Measurements from ENCODE around the gene TENM3.
"Not testable (repeated sequence)": the region's sequence is repeated elsewhere in the genome, so short reads cannot be mapped to it uniquely, and the experiment has no call there.

TENM3 gene

DNA sequence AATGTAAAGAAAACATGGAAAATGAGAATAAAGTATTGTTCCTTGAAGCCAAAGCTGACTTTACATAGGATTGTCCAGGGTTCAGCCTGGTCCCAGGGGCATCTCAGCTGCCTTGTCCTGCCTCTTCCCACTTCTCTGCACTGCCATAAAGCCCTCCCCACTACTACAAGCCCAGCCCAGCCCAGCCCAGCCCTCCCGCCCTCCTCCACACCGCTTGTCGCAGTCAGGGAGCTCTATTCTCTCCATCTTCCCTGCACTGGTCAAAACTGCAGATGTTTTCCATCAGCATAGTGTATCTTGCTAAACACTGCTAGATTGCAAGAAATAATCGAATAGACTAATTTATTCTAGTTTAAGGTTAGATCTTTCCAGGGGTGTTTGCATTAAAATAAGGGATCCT lies 100.3 kb downstream of the TENM3 start:
- no peak for DNase-seq

DNA sequence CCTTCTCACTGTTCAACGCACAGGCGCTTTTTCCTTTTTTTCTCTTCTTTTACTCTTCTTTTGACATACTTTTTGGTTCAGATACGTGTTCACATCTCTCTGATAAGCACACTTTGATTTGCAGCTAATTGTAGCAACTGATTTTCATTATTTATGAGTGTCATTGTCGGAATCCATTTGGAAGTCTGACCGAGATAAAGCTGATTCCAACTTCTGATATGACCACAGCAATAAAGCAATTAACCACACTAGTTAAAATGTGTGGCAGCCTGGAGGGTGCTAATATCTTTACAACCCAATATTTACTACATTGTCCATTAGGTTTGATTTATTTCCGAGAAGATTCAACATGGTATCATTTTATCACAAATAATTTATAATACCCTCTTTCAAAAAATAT lies 101.8 kb downstream of the TENM3 start:
- DNase-seq = no peak

DNA sequence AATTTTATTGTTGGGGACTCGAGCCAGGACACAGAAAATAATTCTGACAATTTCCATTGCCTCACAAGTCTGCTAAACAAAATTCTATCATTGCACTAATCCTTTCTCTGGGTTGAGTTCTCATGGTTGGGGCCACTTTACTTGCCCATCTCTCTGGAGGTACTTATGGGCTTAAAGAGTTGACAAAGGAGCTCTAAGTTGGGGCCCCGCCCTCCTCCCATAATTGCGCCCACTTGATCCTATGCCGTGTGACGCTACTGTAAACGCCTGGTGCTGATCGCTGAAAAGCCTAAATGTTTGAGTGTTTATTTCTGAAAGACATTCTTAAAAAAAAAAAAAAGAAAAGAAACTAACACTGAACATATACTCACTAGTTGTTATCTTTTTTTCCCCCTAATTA lies 103.0 kb downstream of the TENM3 start:
- no peak for DNase-seq

DNA sequence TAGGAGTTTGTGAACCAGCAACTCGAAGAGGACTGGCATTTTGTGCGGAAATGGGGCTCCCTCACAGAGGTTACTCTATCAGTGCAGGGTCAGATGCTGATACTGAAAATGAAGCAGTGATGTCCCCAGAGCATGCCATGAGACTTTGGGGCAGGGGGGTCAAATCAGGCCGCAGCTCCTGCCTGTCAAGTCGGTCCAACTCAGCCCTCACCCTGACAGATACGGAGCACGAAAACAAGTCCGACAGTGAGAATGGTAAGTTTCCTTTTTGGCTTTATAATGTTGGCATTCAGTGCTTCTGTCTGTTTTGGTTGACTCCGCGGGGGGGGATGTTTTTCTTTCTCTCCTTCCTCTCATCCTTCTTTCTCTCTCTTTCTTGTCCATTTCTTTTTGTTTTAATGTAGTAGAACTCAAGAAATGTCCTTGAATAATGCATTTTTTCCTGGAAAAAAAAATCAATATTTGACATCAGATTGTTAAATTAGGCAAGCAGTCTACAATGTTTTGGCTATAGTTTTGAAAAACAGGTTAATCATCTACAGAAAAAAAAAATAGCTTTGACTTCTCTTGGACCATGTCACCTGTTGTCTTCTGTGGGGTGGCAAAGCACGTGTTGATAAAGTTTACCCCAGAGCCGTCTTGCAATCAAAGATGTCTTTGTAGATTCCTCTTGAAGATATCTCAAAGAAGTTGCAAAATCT lies 103.6 kb downstream of the TENM3 start:
- DNase-seq = no peak

DNA sequence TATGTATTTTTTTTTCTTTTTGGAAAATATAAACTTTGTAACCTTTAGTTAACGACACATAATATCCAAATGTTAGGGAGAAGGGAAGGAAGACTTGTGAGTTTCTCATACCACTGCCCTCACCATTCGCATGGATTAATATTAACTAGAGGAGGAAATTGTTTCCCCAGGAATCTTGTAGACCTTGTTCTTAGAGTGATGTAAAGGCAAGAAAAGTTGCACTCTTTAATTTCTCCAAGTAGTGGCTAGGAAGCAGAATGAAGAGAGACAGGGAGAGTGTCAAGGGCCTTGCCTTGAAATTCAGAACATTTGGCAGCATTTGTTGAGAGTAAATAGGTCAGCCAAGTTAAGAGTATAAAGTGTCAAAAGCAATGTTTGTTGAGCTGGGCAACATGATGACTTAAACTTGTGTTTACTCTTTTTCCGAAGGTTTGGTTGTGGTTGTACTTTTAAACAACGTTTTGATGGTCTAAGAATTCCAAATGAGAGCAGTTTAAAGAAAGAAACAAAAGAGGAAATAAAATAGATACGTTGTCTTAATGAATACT lies 105.7 kb downstream of the TENM3 start:
- DNase-seq = no peak

DNA sequence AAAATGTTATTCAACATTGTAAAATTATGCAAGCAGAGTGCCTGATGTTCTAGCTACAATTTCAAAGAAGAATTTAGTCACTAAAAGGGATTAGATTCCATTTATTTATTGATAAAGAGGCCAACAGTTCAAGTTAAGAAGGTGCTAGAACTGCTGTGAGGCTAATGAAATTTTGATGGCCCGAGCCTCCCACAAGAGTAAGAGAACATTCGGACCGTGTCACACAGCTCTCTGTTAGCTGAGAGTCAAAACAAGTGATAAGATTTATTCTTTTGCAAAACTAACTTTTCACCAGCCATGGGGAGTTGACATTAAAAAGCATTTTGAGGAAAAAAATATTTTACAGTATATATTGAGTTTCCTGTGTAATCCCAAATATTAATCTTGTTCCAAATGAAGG lies 106.8 kb downstream of the TENM3 start:
- DNase-seq = no peak

DNA sequence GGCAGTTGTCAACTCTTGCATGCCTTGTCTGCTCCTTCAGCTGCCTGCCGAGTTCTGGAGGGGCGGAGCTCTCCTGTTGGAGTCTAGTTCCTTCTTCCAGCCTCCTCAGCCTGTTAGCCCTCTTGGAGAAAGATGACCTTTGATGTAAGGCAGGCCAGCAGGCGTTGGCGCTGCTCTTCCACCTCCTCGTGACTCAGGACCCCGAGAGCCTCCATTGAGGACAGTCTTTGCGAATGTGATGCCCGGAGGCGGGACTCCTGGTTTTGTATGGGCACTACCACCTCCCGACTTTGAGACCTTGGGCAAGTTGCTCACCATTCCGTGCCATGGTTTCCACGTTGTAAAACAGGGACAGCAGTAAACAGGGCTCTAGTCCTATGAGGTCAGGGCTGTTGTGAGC lies 108.3 kb downstream of the TENM3 start:
- DNase-seq = no peak

DNA sequence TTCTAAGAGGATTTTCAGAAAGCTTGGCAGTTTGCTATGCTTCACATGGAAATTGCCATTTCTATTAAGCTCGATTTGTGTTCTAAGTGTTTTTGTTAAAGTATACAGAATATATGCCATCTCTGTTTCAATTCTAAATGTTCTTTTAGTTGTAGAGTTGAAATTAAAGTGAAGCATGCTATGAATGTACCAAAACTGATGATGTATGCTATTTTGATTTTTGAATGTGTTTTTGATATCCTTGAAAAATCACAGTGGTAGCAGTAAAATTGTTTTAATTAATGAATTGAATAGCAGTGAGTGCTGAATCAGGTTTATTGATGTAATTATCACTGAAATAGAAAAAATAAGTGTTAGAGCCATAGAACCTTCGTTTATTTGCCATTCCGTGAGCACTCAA lies 110.9 kb downstream of the TENM3 start:
- DNase-seq = no peak

DNA sequence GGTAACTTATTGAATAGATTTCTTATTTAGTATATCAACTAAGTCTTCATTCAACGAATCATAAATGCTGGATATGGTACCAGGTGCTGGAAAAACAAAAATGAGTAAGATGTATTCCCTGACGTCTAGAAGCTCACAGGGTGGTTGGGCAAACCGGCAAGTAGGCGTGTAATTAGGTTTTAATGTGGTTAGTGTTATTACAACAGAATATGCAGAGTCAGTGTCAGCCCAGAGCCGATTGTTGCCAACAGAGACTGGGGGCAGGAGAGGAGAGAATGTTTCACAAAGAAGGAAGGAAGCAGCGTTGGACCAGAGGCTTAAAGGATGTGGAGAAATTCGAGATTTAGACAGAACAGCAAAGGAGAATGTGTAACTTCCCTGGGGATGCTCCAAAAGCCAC lies 111.7 kb downstream of the TENM3 start:
- peak; percentile 49 for DNase-seq

DNA sequence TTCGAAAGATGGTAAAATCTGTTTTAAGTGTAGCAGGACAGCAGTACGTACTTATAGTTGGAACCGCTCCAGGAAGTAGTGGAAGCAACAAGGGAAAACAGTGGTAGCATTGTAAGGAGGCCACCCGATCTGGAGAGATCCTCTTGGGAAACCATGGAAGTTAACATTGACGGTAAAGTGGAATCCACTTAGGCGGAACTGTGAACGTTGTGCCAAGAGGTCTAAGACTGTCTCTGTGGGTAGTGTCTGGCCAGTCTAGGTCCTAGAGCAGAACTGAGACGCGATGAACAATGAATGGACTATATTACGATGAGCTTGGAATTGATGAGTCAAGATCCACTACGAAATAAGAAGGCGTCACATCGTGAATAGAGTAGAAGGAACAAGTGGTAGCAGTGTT lies 124.0 kb downstream of the TENM3 start:
- DNase-seq = no peak

DNA sequence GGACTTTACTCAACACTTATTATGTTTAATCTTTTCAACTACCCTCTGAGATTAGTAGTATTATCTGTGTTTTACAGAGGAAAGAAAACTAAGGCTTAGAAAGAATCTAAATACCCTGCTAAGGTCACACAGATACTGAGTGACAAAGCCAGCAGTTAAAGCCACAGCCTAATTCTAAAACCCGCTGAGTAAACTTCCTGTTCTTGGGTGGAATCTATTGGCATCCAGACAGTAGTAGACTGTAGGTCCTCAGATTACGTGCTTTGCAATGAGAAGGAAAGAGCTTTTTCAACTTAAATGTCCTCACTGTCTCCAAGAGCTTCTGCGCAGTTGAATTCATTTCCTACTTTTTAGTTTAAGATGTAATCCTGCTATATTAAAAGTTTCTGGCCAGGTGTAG lies 126.0 kb downstream of the TENM3 start:
- peak; percentile 37 for DNase-seq

DNA sequence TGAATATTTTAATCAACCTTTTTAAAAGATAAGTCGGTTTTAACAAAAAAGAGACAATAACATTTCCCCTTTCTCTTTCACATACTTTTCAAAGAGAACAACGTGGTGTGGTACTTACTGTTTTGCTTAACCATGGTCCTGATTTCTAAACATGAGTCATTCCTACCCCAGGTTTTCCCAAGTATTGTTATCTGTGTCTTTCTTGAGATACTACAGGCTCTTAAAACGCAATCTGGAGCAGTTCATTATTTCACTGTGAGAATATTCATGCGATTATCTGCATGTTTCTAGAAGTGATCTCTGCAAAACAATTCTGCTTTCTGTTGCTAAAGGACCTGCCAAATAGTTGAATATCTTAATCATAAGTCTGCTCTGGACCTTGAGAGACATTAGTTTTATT lies 127.3 kb downstream of the TENM3 start:
- no peak for DNase-seq

DNA sequence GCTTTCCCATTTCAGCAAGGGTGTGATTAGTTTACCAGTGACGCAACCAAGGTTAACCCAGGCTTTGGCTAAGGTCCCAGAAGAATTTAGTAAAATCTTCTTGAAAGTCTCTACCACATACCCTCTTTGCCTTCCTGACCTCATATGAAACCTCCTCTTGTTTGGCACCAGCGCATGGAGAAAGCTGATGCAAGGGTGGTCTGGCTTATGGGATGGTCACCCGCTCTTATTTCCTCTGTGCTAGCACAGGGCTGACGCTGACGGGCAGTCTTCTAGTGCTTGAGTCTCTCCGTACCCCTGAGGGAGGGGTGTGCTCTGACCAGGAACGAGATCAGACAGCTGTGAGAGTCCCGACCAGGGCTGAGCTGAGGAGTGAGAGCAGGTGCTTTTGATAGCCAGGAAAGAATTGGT lies 137.6 kb downstream of the TENM3 start:
- DNase-seq = peak; percentile 23

DNA sequence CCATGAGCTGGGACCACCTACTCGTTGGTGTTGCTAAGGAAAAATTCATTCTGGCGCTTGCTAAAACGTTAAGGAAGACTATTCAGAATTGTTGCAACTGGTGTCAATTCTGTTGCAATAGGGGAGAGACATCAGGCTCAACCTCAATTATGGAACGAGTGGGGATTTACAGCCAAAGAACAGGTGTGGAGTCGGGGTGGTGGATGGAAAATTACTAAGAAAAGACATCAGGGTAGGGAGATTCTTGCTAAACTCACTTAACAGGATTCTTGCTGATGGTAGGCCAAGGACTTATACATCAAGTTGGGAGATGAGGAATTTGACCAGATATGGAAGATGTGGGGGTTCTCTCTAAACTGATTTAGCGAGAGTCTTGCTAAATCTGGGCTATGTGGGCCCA lies 139.7 kb downstream of the TENM3 start:
- DNase-seq = no peak

DNA sequence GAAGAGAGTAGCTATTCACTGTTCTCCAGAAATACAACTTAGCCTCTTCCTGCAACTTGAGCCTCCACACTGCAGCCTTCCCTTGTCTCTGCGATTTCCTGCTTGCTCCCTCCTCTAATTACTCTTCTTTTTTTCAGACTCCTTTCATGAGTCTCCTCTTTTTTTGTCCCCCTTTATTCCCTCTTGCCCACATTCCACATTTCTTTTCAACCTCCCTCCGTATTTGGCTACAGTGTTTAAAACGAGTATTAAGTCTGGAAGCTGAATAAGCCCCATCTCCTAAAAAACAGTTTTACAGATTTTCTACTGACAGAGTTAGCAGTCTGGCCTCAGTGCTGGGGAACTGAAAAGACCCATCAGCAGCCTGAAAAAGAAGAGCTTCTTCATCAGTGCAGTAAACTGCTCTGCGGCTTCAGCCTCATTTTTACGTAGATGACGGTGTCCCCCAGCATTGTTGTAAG lies 141.5 kb downstream of the TENM3 start:
- no peak for DNase-seq

DNA sequence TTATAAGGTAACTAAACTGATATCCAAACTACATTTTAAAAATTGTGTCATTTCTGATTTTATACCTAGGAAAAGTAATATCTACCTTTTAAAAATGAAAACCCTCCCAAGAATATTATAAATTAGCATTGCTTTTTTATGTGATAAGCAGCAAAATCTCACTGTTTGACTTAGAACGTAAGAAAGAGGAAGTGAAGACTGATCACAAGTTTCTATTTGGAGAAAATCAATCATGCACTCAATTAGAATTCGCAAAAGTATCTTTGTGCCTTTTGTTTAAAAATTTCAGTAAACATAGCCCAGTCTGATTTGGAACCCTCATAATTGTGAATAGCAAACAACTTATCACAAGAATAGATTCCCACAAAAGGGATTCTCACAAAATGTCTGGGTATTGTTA lies 142.7 kb downstream of the TENM3 start:
- DNase-seq = no peak

DNA sequence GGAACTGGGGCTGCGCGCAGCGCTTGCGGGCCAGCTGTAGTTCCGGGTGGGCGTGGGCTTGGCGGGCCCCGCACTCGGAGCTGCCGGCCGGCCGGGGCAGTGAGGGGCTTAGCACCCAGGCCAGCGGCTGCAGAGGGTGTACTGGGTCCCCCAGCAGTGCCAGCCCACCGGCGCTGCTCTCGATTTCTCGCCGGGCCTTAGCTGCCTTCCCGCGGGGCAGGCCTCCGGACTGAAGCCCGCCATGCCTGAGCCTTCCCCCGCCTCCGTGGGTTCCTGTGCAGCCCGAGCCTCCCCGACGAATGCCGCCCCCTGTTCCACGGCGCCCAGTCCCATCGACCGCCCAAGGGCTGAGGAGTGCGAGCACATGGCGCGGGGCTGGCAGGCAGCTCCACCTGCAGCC lies 143.4 kb downstream of the TENM3 start:
- not testable (repeated sequence) for DNase-seq

DNA sequence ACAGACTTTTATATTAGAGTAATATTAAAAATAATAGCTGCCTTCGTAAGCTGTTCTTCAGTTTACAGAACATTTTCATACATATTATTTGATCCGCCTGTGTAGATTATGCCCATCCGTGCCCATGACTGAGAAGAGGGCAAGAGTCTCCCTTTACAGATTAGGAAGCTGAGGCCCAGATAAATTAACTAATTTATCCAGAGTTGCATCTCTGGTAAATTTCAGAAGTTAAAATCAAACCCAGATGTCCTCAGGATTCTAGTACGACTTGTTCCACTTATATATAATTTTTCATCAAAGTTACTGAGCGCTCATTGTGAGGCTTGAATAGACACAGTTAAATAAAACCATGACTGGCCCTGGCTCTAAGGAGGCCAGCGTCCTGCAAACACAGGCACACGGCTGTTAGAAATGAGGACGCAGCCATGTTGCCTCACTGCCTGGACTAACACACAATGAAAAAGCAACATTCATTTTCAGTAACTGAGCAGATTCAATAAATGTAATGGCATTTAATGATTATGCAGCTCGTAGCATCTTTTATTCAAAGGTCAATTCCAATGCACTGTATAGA lies 148.0 kb downstream of the TENM3 start:
- no peak for DNase-seq

DNA sequence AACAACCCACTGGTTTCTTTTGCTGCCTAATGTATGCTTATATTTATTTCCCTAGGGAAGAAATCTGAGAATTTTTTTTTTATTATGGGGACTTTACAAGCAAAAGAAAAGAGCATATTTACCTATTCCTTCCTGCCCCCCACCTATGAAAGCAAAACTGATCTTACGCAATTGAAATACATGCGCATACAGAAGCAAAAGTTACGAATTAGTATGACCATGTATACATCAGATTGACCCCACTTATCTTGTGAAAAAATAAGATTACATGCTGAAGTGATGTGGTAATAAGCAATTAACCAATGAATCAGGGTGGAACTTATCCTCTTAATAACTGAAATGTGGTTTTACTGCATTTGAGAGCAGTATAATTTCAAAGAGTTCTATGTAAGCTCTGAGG lies 151.0 kb downstream of the TENM3 start:
- no peak for DNase-seq

DNA sequence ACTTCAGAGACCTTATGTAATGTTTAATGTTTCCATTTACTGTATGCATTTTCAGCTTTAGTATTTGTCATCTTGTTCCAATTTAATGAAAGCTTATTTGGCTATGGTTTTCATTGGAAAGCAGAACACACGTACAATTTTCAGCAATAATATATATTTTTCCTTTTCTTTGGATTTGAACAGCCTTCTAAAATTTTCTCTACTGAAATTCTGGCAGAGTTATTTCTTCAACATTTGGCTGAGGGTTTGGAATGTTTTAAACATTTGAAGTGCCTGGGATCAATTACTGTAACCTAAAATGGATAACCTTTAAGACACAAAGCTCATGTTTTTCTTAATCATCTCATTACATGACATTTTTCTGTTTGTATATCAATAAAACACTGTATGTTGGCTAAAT lies 156.9 kb downstream of the TENM3 start:
- DNase-seq = no peak

DNA sequence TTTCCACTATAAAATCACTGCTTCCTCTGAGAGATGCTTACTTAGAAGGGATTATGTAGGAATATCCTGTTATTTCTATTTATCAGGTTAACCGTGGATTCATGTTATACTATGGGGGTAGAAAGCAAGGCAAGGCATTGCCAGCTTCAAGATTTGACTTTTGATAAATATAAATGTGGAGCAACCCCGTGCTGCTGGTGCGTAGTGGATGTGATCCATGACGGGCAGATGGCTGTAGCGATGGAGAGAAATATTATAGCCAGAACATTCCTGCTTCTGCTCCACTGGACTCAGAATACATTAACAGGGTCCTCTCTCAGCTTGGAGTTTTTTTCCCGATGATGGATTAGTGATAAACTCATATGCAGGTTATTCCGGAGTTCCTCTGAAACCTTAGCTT lies 157.6 kb downstream of the TENM3 start:
- no peak for DNase-seq

DNA sequence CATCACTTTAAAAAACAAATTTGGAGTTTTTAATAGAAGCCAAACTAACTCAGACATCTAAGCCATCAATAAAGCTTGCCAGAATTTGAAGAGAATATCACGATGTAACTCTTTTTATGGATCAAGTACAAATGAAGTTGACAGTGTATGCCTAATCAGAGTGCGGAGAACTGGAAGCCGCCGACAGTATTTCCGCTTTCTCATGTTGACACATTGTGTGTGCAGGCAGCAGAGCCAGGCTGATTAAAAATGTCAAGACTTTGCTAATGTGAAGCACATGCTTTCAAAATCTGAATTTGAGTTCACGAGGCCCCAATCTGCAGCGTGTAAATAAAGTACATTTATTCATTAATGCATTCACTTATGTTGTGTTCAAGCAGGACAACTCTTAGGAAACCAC lies 161.2 kb downstream of the TENM3 start:
- DNase-seq = peak; percentile 65

DNA sequence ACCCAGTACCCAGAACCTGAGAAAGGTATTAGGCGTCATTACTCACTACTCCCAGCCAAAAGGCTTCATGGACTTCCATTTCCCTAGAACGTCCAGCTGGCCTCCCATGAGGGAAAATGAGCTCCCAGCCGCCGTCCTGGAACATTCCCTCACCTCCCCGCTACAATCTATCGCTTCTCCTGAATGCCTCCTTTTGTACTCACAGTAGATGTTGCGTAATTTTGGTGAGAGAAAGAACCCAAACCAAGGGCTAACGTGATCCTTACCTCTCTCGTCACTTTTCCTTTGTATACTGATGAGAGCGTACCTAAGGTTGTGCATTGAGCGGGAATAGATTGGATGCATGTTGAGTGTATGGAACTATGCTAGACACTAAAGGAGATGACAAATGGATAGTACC lies 161.9 kb downstream of the TENM3 start:
- no peak for DNase-seq

DNA sequence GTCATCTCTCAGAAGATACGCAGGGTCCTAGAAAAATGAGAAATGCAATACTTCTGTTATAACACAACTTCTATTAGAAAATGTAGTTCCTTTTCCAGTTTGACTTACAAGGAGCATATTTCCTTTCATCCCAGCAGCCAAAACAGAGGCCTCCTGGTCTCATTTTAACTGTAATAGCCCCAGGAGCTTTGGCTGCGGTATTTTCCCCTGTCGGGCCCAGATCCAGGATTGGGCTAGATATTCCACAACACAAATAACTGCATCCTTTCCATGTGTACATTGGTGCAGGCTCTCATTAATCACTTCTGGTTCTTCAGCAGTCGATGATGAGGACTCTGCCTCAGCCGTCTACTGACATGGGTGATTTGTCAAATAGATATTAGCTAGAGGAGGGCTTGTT lies 166.1 kb downstream of the TENM3 start:
- DNase-seq = peak; percentile 41

DNA sequence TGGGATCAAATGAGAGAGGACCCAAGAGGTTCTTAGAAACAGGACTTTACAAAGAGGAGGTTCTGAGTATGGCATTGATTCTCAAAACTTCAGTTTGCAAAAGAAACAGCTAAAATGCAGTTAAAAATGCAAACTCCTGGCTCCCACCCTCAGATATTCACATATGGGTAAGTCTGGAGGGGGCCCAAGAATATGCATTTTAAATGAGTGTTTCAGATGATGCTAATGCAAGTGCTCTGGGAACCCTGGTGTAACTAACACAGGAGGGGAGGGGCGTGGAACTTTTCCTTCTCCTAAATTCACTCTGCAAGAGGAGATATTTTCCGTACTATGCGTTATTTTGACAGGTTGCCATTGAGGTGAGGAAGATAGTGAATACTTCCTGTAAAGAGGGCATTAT lies 168.2 kb downstream of the TENM3 start:
- DNase-seq = no peak
